HG03066 (cell line): ENCODE data around the gene ZNF280D.
"Not testable (repeated sequence)": the region's sequence is repeated elsewhere in the genome, so short reads cannot be mapped to it uniquely, and the experiment has no call there.

Experiments
- ATAC-seq: cut with Tn5 transposase; IDR thresholded peaks from one replicate; pipeline ENCODE4 v1.9.1; 2021; ENCODE audit warnings: low read depth; ENCODE audit not compliant: unreplicated experiment

Gene ZNF280D

DNA sequence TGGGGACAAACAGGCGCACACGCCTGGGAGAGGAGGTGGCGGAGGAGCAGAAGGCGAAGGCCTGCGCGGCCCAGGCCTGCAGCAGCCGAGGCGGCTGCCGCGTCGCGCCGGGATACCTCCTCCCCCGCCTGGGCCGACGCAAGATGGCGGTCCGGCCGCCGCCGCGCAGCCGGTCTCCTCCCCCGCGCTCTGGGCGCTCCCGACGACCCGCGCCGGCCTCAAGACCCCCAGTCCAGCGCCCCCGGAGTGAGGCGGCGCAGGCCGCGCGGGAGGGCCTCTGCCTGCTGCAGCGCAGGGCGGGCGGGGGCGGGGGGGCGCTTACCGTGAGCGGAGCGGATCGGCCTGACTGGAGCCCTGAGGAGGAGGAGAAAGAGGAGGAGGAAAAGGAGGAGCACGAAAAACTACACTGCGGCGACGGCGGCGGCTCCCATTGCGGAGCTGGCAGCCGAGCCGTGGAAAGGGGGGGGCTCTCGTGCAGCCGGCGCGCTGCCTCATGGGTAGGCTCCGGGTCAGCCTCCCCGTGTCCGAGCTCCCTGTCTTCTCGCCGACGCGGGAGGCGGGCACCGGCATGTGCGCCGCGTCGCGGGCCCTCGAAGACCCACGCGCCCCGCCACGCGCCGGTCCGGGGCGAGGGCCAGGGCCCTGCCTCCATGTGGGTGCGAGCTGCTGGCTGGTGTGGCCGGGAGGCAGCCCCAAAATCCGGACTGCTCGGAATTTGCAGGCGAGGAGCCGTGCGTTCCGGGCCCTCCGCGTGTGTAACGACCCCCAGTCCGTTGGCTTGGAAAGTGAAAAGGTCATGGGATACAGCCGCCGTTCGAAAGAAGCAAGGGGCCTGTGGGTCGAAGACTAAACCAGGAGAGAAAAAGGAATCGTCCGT is at the start of gene ZNF280D:
ZNF280D (minus strand) TSS at position 374 of the 877 bp plus-strand sequence. CDS start 26,400 bp downstream, outside the sequence.
- ATAC-seq, result peak; percentile 75

DNA sequence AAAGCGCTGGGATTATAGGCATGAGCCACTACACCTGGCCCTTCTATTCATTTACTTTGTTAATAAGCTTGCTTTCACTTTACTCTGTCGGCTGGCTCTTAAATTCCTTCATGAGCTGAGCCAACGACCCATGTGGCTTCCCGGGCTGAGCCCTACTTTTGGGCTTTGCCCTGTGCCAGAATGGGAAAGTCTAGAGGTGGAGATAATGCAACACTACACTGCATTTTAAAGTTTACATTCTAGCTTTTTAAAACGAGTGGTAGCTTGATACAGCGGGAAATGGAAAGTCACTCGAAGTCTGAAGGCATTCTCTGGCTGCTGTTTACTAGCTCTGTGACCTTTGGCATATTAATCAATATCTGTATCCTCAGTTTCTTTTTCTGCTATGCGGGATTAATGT is 49.0 kb upstream of the ZNF280D start:
- no peak for ATAC-seq

GRCh38 chr15:56781666-56782065 is 48.4 kb upstream of the ZNF280D start:
- no peak for ATAC-seq

DNA sequence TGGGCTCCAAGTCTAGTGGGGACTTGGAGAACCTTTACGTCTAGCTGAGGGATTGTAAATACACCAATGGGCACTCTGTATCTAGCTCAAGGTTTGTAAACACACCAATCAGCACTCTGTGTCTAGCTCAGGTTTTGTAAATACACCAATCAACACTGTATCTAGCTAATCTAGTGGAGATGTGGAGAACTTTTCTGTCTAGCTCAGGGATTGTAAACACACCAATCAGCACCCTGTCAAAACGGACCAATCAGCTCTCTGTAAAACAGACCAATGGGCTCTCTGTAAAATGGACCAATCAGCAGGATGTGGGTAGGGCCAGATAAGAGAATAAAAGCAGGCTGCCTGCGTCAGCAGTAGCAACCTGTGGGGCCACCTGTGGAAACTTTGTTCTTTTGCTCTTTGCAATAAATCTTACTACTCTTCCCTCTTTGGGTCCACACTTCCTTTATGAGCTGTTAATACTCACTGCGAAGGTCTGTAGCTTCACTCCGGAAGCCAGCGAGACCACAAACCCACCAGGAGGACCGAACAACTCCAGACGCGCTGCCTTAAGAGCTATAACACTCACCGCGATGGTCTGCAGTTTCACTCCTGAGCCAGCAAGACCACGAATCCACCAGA is 46.9 kb upstream of the ZNF280D start:
- not testable (repeated sequence) for ATAC-seq

- not testable (repeated sequence) for ATAC-seq
Observed at GRCh38 chr15:56779449-56779848, 46.1 kb upstream of the ZNF280D start.

- ATAC-seq, result no peak
Observed at GRCh38 chr15:56778761-56779160, 45.5 kb upstream of the ZNF280D start.

DNA sequence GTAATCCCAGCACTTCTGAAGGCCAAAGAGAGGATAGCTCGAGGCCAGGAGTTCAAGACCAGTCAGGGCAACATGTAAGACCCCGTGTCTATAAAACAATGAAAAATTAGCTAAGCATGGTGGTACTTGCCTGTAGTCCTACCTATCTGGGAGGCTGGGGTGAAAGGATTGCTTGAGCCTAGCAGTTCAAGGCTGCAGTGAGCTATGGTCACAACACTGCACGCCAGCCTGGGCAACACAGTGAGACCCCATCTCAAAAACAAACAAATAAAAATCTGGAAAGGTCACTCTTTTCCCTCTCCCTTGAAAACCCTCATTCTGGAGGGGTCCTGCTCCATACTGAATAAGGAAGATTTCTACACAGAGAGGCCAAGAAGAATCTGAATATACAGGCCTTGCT is 43.5 kb upstream of the ZNF280D start:
- no peak for ATAC-seq

DNA sequence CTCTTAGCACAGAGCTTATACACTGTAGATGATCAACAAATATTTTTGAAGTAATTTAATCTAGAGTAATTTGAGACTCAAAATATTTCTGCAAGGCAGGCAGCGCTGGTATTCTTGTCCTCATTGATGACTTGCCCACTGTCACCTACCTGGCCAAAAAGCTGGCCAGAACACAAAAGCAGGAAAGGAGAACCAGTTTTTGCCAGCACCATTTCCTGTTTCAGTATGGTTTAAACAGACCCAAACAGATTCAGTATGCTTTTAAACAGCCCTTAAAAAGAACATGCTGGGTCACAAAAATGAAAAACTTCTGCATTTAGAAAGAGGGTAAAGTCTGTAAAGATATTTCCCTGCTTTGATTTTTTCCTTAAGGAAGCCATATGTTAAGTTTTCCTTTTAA is 42.3 kb upstream of the ZNF280D start:
- ATAC-seq, result no peak

GRCh38 chr15:56774356-56774755 is 41.0 kb upstream of the ZNF280D start:
- ATAC-seq, result no peak

GRCh38 chr15:56772868-56773639 is 39.7 kb upstream of the ZNF280D start:
- ATAC-seq, result no peak

GRCh38 chr15:56770173-56770572 is 36.9 kb upstream of the ZNF280D start:
- no peak for ATAC-seq

GRCh38 chr15:56767315-56767714 is 34.0 kb upstream of the ZNF280D start:
- no peak for ATAC-seq

- no peak for ATAC-seq
Observed at GRCh38 chr15:56765251-56765650, 31.9 kb upstream of the ZNF280D start.

DNA sequence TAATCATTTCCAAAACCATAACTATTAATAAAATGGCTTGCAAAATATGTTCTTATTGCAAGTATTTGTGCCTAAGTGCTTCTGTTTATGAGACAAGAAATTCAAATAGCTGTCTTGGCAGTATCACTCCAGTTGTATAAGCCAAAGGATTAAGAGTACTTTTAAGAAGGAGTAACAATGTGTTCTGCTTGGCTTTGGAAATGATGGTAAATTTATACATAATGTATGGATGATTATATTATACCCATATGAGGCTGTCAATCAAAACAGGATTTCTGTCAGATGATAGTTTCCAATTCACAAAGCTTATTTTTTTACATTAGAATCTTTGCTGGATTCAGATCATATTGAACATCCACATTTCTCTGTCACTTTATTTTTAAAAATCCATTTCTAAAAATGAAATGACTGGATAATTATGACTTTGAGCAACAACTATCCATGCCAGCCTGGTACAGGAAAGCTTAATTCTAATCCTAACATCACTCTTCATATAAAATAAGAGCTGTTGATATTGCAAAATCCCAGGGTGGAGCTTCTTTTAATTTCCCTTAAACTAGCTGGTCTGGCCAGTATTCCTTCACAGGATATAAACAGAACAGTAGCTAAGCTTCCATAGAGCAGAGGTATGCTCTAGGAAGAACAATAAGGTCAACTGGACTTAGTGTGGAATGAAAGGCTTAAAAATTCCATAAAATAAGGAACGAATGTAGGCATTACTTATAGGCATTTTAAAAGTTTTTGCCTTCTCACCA is 30.0 kb upstream of the ZNF280D start:
- ATAC-seq, result no peak

GRCh38 chr15:56760186-56760585 is 26.9 kb upstream of the ZNF280D start:
- no peak for ATAC-seq

GRCh38 chr15:56759450-56759845 is 26.1 kb upstream of the ZNF280D start:
- ATAC-seq, result no peak

DNA sequence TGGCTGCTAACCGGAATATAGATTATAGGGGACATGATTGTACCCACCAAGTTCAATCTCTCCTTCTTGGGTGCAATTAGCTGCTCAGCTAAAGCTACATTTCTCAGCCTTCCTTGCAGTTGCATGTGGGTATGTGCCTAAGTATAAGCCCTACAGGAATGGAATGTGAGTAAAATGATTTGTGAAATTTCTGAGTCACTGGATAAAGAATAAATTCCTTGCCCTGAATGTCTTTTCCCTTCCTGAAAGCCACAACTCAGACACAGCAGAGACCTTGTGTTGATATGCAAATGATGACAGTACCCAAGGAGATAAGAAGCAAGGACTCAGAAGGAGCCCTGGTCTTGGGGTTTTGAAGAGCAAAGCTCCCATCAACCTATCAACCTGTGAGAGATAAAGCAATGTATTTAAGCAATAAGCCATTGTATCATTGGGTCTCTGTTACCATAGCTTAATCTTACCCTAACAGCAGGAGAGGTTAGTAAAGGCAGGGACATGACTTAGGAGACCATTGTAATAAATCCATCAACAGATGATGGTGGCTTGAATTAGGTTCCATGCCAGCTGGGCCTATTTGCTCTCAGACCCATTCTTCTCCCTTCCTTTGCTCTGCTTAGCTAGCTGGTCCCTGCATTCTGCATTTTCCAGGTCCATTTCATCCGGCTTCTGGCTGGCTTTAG is 25.6 kb upstream of the ZNF280D start:
- ATAC-seq, result no peak

DNA sequence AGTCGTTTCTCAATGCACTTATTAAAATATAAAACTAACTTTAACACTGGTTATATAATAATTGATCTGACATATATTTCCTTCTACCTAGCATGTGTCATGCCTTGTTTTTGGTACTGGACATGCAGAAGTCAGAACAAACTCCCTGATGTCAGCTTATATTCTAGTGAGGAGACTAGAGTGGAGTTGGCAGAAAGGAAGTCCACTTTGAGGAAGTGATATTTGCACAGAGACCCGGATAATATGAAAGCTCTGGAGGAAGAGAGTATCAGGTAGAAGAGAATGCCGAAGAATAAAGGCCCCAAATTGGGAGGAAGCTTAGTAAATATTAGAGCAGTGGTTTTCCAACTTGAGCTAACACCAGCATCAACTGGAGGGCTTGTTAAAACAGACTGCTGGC is 24.6 kb upstream of the ZNF280D start:
- no peak for ATAC-seq

- no peak for ATAC-seq
Observed at GRCh38 chr15:56754772-56755370, 21.6 kb upstream of the ZNF280D start.

GRCh38 chr15:56752986-56753385 is 19.7 kb upstream of the ZNF280D start:
- ATAC-seq, result no peak
